B cell (primary cell): Measurements from ENCODE around the gene NAMPT. TPM values are rescaled to one million over a fixed set of nuclear protein-coding genes. Genes with fewer than 3 reads are reported as not detected.

Experiments
- ATAC-seq: fragments of 200-7000 bp; cut with Tn5 transposase; one replicate; pipeline ENCODE4 v1.10.0; 2021; ENCODE audit warnings: low read depth, mild to moderate bottlenecking, moderate number of reproducible peaks, moderate library complexity
- CTCF ChIA-PET: fragments of 350-600 bp; sonication (Branson Sonifier 250); formaldehyde crosslinking; loops from one replicate; lab custom pipeline; 2021; ENCODE audit warnings: antibody characterized with exemption, inconsistent platforms; lab: Charles Lee
- POLR2A ChIA-PET: fragments of 350-600 bp; sonication (Branson Sonifier 250); formaldehyde crosslinking; loops from one replicate; lab custom pipeline; 2021; ENCODE audit warnings: antibody characterized with exemption; lab: Charles Lee
- DNase-seq: peaks from one replicate; pipeline ENCODE4 v3.0.0; 2013
- H2AFZ ChIP-seq: 2 replicates; pipeline ENCODE4 v1.6.1; 2012; ENCODE audit warnings: mild to moderate bottlenecking, low read depth, low read length; ENCODE audit not compliant: insufficient read depth, poor library complexity, severe bottlenecking
- H3K27ac ChIP-seq, 2 donors: 1 replicate in 1 of 2; 2 replicates in 1 of 2; pipeline ENCODE4 v1.5.1; 2012 to 2013; ENCODE audit warnings: low read length in 2 of 2, mild to moderate bottlenecking in 2 of 2, moderate library complexity in 1 of 2
- H3K27me3 ChIP-seq, 4 experiments: fragments of 200-600 bp in 1 of 4; sonication (generic) in 1 of 4; replicated peaks in 1 of 4; 1 replicate in 2 of 4; 2 replicates in 2 of 4; pipeline versions ENCODE4 v1.6.1 to v1.7.0; 2013 to 2016; ENCODE audit warnings: low read length in 3 of 4, mild to moderate bottlenecking in 2 of 4, mixed read lengths in 1 of 4, moderate library complexity in 1 of 4; ENCODE audit not compliant: insufficient read depth in 4 of 4, control insufficient read depth in 3 of 4; ENCODE audit errors: control extremely low read depth in 1 of 4
- H3K36me3 ChIP-seq, 2 experiments: replicated peaks in 1 of 2; 1 replicate in 1 of 2; 2 replicates in 1 of 2; pipeline versions ENCODE4 v1.6.1 to v1.7.1; 2013; ENCODE audit warnings: low read length in 1 of 2; ENCODE audit not compliant: insufficient read depth in 2 of 2, control insufficient read depth in 1 of 2; ENCODE audit errors: control extremely low read depth in 1 of 2, extremely low read depth in 1 of 2
- H3K4me1 ChIP-seq, 2 donors: fragments of 200-600 bp in 1 of 2; sonication (generic) in 1 of 2; 1 replicate in 1 of 2; 2 replicates in 1 of 2; pipeline versions ENCODE4 v1.5.1 to v1.6.1; 2013 to 2017; ENCODE audit warnings: low read length in 2 of 2; ENCODE audit not compliant: control insufficient read depth in 2 of 2, insufficient read depth in 2 of 2
- H3K4me2 ChIP-seq: replicated peaks from 2 replicates; pipeline ENCODE3; 2012; ENCODE audit warnings: mild to moderate bottlenecking, low read depth, low read length; ENCODE audit not compliant: poor library complexity, severe bottlenecking
- H3K4me3 ChIP-seq, 5 experiments: fragments of 200-600 bp in 1 of 5; sonication (generic) in 1 of 5; 1 replicate in 3 of 5; 2 replicates in 2 of 5; pipeline versions ENCODE4 v1.5.1 to v1.7.0; 2011 to 2016; ENCODE audit warnings: low read length in 4 of 5, mild to moderate bottlenecking in 4 of 5, low read depth in 2 of 5, control low read depth in 1 of 5, moderate library complexity in 1 of 5; ENCODE audit not compliant: insufficient read depth in 1 of 5; ENCODE audit errors: control extremely low read depth in 1 of 5, extremely low read depth in 1 of 5
- H3K79me2 ChIP-seq: fragments of 200-600 bp; sonication (generic); one replicate; pipeline ENCODE4 v1.6.0; 2016; ENCODE audit warnings: low read length; ENCODE audit not compliant: control insufficient read depth, insufficient read depth
- H3K9ac ChIP-seq: fragments of 200-600 bp; sonication (generic); 2 replicates; pipeline ENCODE4 v1.6.1; 2017; ENCODE audit warnings: mild to moderate bottlenecking, low read length, moderate library complexity
- H3K9me3 ChIP-seq, 3 donors: one replicate each; pipeline versions ENCODE4 v1.6.1 to v1.7.1; 2013; ENCODE audit warnings: low read length in 2 of 3; ENCODE audit not compliant: control insufficient read depth in 2 of 3, insufficient read depth in 1 of 3; ENCODE audit errors: control extremely low read depth in 1 of 3
- H4K20me1 ChIP-seq: 2 replicates; pipeline ENCODE4 v1.6.0; 2012; ENCODE audit warnings: mild to moderate bottlenecking, low read length; ENCODE audit not compliant: insufficient read depth, control insufficient read depth, poor library complexity, severe bottlenecking
- H3K27ac Mint-ChIP-seq: one replicate; pipeline ENCODE4 v1.8.0; 2021; ENCODE audit warnings: mixed read lengths
- H3K27me3 Mint-ChIP-seq: one replicate; pipeline ENCODE4 v1.8.0; 2021; ENCODE audit warnings: mixed read lengths
- H3K4me1 Mint-ChIP-seq: one replicate; pipeline ENCODE4 v1.8.0; 2021; ENCODE audit warnings: mixed read lengths
- H3K4me3 Mint-ChIP-seq: one replicate; pipeline ENCODE4 v1.8.0; 2021; ENCODE audit warnings: mixed read lengths
- H3K9me3 Mint-ChIP-seq: one replicate; pipeline ENCODE4 v1.8.0; 2022; ENCODE audit warnings: mixed read lengths; ENCODE audit not compliant: insufficient read depth
- CTCF ChIP-seq: fragments of 200-600 bp; IDR thresholded peaks from one replicate; pipeline ENCODE4 v1.8.0; 2022; ENCODE audit warnings: antibody characterized with exemption, mild to moderate bottlenecking
- EZH2 ChIP-seq: IDR thresholded peaks from 2 replicates; pipeline ENCODE4 v1.6.1; 2012; ENCODE audit warnings: borderline replicate concordance, low read depth, mild to moderate bottlenecking, moderate library complexity, low read length; ENCODE audit not compliant: insufficient read depth, poor library complexity, severe bottlenecking
- WGBS: methylation state at CpG from one replicate; pipeline ENCODE4 v1.1.5; 2013; ENCODE audit warnings: missing lambda C conversion rate; ENCODE audit not compliant: insufficient coverage; 5-methylcytosine and 5-hydroxymethylcytosine counted together
- intact Hi-C: fragments of 100-400 bp; cut with micrococcal nuclease; formaldehyde crosslinking; loops from one replicate; pipeline ENCODE4 v1.10.0; 2022
- polyA plus RNA-seq: library from polyadenylated mRNA; depleted of rRNA; stranded (reverse); fragments of >200 nt; gene quantifications from 2 replicates; pipeline ENCODE4 v1.2.3, GENCODE V29; 2012
- total RNA-seq, 2 donors: library from RNA; stranded (reverse); fragments of 120-200 nt in 1 of 2; gene quantifications; 1 replicate in 1 of 2; 2 replicates in 1 of 2; pipeline versions ENCODE4 v1.2.3 to v1.2.4, GENCODE V29; 2013 to 2022

Gene NAMPT
- total and polyA plus RNA-seq, 2 donors (not counting 1 experiment from before 2014, with no cell fraction given), result 11.6 to 48.8 TPM

GRCh38 chr7:106238830-106239229, 46.0 kb downstream of the NAMPT start:
- whole genome bisulfite sequencing, result 96% methylated on average over 3 of the region's 5 CpGs
- H3K4me2 ChIP-seq, result no peak overlapping the region
- ChIA-PET CTCF (no interaction called here), POLR2A (no interaction called here)
- H4K20me1 ChIP-seq, result no peaks in the 10 kb centered on the region
- no peaks in the 10 kb centered on the region for H3K27me3 ChIP-seq
- no peaks in the 10 kb centered on the region for H3K9me3 Mint-ChIP-seq
- no peaks in the 10 kb centered on the region for H3K36me3 ChIP-seq
- no peak overlapping the region for H3K27ac ChIP-seq
- TF ChIP-seq CTCF, result no peak
- no peak for TF ChIP-seq EZH2
- no peaks in the 10 kb centered on the region for H3K79me2 ChIP-seq
- H3K27me3 Mint-ChIP-seq, result peaks cover 7% of the 10 kb centered on the region
- no peaks in the 10 kb centered on the region for H3K4me1 ChIP-seq
- no peaks in the 10 kb centered on the region for H3K4me1 Mint-ChIP-seq
- no peak overlapping the region for H2AFZ ChIP-seq
- no peaks in the 10 kb centered on the region for H3K9me3 ChIP-seq
- DNase-seq (no peak), ATAC-seq (no peak)
- H3K4me3 Mint-ChIP-seq, result no peak overlapping the region
- intact Hi-C loops, result no loop called here
- H3K27ac Mint-ChIP-seq, result no peak overlapping the region
- H3K9ac ChIP-seq, result no peak overlapping the region
- H3K4me3 ChIP-seq, result no peak overlapping the region

- no peak overlapping the region for H3K4me3 Mint-ChIP-seq
- Histone ChIP-seq H3K9ac (no peak overlapping the region), H3K79me2 (no peaks in the 10 kb centered on the region), H3K27me3 (peaks cover 0 to 11% (median 7%) of the 10 kb centered on the region in 4 experiments), H3K4me2 (no peak overlapping the region), H3K4me3 (no peak overlapping the region), H4K20me1 (no peaks in the 10 kb centered on the region), H3K27ac (no peak overlapping the region), H3K4me1 (no peaks in the 10 kb centered on the region), H2AFZ (no peak overlapping the region), H3K36me3 (no peaks in the 10 kb centered on the region), H3K9me3 (no peaks in the 10 kb centered on the region)
- CTCF ChIA-PET, result no interaction called here
- ATAC-seq, result no peak
- TF ChIP-seq EZH2, result no peak
- no peak for TF ChIP-seq CTCF
- 59% methylated on average over 5 of the region's 5 CpGs for WGBS
- DNase-seq, result no peak
- H3K4me1 Mint-ChIP-seq, result no peaks in the 10 kb centered on the region
- POLR2A ChIA-PET, result no interaction called here
- no peak overlapping the region for H3K27ac Mint-ChIP-seq
- intact Hi-C loops, result no loop called here
- peaks cover 18% of the 10 kb centered on the region for H3K27me3 Mint-ChIP-seq
- H3K9me3 Mint-ChIP-seq, result no peaks in the 10 kb centered on the region
Observed at GRCh38 chr7:106236065-106236464, 48.7 kb downstream of the NAMPT start.
